Stimulated activated CD8-positive, alpha-beta memory T cell treated with anti-CD3 and anti-CD28 coated beads, Interleukin-15, amount 100 ng/mL, for 4 hours (primary cell): ENCODE data around the gene NAA10.
A peak's percentile ranks its signal among the peaks of the same experiment; 100 is the strongest.

Experiments used
- DNase-seq, 2 donors: peaks; one replicate each; pipeline ENCODE4 v3.0.0-alpha.2; 2020; ENCODE audit warnings: low read depth in 2 of 2

NAA10 gene

DNA sequence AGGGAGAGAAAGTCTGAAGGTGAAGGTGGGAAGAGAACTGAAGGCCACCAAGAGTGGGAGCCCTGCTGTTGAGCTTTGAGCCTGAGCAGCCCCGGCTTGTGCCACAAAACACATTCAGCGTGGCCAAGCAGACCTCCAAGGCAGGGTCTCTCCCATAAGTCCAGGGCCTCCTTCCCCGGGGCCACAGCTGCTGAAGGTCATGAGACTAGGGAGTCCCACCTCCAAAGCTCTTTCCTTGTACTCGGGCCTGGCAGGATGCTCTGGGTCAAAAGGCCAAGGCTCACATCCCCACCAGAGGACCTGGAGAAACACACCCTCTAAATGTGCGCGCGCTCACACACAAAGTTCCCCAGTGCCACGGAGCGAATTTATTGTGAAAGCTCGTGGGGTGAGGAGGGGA, 5.3 kb downstream of the NAA10 start:
- DNase-seq = no peak

- DNase-seq = no peak
These were observed 6.0 kb downstream of the NAA10 start for GRCh38 chrX:153928846-153929245.

DNA sequence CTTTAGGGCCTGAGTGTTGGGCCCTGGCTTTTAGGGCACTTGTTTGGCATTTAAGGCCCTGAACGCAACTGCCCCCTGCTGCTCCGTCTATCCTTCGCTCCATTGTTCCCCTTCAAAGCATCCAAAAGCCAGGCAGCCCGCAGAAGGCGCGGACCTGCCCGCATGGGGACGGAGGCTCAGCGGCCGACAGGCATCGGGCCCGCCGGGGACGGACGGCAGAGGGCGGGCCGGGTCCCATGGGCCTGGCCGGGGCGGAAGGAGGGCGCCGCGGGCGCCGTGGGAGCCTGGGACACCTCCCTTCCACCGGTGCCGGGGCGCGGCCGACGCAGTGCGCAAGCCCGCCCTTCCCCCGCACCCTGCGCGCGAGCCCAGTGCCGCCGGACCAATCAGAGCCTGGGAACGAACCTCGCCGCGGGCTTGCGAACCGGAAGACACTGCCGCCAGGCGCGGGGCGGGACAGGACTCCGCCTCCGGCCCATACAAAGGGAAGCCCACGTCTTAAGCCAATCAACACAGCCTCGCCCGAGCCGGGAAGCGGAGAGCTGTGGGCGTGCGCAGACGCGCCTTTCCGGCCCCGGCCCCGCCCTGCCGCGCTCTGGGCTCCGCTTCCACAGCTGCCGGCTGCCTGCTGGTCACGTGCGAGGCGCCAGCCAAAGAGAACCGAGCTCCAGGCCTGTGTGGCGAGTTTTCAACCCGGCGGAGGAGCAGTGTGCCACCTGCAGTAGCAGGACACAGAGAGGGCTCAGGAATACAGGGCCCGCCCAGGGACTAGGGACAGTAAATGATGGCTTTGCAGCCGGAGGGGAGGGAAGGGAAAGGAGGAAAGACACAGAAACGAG, 6.7 kb downstream of the NAA10 start:
- DNase-seq = peak; percentile 85 to 92

DNA sequence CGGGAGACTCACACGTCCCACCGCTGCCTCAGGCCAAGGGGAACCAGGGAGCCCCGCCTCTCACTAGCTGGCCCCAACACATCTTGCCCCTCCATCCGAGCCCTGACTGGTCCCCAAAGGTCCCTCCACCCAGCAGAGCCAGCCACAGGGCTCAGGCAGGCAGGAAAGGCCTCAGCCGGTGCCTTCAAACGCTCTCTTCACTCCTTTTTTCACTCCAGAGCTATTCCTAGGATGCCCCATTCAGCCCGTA, 7.2 kb downstream of the NAA10 start:
- DNase-seq = no peak

GRCh38 chrX:153926858-153927671, 7.8 kb downstream of the NAA10 start:
- peak; percentile 53 to 55 for DNase-seq

DNA sequence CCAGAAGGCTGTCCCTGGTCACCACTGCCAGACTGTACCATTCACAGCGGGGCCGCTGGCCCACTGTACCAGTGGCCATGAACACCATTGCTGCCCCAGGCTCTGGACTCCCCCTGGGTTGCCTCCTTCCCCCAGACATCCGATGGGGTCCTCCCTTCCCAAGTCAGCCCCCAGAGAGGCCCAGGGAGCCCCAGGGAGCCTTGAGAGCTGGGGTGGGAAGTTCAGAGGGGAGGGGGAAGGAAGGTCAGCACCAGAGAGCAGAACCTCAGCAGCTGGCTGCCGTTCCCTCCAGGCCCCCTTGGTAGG, 8.3 kb downstream of the NAA10 start:
- DNase-seq = no peak

DNA sequence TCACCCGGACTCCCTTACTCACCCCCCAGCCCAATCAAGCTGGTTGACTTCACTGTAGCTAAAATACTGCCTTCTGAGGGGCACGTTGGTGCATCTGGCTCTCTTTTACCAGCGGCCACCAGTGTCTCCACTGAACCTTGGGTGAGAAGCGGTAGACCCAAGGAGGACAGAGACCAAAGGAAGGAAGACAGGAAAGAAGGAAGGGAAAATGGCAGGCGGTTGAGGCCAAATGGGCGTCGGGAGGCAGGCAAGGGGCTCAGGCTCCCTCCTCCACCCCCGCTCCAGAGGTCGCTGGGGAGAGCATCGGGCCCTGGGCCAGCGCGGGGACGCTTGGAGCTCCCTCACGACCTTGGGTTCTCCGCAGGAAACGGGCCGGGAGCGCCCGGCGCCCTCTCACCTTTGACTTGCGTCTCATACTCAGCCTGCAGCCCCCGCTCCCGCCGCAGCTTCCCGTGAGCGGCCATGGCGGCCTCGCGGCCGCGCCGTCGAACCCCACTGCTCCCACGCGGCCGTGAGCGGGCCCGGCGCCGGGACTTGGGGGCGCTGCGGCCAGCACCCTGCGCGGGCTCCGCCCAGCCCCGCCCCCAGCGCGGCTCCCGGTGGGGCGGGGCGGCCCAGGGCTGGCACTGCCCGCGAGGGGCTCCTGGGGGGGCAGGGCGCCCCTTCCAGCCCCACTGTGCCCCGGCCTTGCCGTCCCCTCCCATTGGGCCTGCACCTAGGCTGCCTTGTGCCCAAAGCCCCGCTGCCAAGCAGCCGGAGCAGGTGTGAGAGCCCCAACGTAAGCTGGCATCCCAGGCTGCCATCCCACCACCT, 8.9 kb downstream of the NAA10 start, which contains the start of gene ARHGAP4:
Gene ARHGAP4 (minus strand): TSS at position 526 of the 813 bp plus-strand sequence. CDS start 62 bp downstream, at position 464.
- DNase-seq = peak in 1 of 2 donors; percentile 36

- DNase-seq = no peak
These were observed 9.5 kb downstream of the NAA10 start for GRCh38 chrX:153925387-153925738.

DNA sequence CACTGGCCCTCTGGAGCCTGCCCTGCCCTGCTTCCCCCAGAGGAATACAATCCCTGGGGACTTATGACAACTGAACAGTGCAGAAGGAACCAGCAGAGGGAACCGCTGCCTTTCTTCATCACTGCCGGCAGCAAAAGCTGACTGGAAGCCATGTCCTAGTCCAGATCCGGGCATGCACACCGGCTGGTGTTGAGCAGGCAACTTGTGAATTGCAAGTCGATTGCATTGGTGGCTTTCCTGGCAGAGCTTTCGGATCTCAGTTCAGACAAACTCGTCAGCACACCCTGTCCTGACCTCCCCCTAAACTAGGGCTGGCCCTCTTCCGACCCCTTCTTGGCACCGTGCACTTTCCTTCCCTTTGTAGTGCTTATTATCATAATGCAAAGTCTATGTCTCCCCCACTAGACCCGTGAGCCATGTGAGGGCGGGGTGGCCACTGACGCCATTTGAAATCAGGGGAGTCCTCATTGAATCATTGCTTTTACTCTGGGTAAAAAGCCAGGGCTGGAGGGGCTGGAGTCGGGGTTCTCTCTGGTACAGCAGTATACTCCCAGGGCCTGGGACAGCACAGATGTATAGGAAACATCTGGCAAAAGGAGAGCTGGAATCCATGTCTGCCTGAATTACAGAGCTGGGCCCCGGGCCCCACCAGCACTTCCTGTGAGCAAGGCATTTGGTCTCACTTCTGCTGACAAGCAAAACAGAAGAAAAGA, 10.5 kb downstream of the NAA10 start:
- no peak for DNase-seq

DNA sequence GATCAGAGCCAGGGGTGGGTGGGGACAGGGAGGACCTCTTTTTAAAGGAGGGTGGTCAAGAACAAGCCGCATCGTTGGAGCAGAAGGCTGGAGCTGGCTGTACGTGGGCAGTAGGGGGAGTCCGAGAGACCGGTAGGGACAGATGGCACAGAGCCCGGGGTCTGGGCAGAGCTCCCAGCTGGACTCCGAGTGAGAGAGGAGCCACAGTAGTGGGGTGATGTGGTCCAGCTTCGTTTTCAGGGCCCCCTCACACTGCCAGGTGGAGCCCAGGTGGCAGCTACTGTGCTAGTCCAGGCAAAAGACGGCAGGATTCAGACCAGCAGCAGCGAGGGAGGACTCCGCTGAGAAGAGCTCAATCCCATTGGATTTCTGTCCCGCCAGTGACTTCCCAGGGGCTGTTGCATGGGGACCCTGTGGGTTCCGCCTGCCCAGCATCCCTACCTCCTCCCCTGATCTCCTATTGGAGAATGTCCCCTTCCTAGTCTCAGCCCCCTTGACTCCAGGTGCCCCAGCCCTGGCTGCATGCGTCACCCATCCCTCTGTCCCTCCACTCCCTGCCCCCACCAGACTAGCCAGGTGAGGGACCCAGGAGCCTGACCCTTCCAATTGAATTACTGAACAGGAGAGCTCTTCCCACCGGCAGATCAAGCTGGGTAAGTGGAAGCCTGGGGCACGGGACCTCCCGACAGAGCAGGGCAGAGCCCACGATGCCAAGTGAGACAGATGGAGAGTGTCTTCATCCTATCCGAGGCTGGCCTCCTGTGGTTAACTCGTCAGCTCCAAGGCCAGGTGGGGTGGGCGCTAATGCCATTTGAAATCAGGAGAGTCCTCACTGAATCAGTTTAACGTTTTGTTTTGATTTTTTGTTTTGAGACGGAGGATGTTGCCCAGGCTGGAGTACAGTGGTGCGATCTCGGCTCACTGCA, 11.6 kb downstream of the NAA10 start:
- no peak for DNase-seq

DNA sequence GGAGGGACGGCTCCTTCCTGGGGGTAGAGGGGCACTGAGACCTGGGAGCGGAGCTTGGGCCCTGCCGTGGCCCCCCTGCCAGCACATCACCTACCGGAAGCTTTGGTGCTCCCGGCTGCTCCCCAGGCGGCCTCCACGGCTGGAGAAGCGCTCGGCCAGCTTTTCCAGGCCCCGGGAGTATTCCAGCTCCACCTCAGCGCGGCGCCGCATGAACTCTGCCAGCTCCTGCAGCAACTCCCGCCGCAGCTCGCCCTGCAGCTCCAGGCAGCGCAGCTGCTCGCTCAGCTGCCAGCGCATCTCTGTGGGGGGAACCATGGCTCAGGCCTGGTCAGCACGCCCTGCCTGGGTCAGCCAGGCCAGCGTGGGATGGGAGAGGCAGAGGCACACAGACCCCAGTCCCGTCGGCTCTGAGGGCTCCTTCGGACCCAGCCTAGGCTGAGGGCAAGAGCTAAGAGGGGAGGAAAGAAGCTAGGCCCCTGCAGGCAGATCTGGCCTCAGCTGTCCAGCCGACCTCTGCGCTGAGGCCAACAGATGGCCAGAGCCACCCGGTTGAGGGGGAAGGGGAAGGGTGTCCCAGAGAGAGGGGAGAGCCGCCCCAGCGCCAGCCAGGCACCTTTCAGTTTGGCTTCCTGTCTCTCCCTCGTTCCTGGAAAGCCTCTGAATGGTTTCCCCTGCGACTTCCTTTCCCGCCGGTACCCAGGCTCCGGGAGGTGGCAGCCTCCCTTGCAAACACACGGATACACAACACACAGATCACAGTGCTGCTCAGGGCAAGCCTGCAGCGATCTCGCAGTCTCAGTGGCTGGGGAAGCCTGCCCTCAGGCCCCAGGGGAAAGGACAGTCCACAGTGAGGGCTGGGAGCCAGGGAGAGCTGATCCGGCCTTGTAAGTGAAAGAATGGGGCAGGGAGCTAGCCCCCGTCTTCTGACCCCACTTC, 13.1 kb downstream of the NAA10 start:
- no peak for DNase-seq

- DNase-seq = no peak
These were observed 13.8 kb downstream of the NAA10 start for GRCh38 chrX:153921070-153921469.

GRCh38 chrX:153920546-153920945, 14.3 kb downstream of the NAA10 start:
- DNase-seq = no peak

DNA sequence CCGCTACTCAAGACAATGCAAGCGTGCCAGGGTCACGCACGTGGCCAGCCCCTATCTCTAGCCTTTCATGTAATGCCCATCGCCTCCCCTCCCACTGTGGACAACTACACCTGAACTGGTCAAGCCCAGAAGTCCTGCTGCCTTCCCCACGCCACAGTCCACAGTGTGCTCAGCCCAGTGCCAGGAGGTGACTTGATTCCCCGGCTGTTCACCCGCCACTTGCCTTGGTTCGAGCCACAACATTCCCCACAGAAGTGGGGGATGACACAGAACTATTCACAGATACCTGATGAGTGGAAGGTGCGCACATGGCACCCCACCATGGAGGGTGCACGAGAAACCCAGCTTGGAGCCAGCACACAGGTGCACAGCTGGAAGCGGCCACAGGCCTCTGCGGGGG, 15.6 kb downstream of the NAA10 start:
- no peak for DNase-seq

GRCh38 chrX:153917869-153918268, 17.0 kb downstream of the NAA10 start:
- DNase-seq = no peak

DNA sequence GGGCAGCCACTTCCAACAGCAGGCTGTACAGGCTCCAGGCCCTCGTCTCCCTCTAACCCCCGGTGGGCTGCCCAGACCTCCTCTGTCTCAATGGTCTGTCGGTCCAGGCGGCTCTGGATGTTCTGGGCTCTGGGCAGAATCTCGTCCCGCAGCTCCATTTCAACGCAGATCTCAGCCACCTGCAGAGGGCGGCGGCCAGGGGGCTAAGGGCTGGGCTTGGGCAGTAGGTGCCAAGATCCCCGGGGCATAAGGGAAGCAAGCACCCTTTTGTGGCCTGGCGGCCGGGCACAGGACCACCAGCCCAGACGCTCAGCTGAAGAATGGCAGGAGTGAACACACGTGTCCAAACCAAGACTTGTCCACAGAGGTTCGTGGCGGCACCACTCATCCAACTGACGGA, 21.1 kb downstream of the NAA10 start:
- DNase-seq = no peak

DNA sequence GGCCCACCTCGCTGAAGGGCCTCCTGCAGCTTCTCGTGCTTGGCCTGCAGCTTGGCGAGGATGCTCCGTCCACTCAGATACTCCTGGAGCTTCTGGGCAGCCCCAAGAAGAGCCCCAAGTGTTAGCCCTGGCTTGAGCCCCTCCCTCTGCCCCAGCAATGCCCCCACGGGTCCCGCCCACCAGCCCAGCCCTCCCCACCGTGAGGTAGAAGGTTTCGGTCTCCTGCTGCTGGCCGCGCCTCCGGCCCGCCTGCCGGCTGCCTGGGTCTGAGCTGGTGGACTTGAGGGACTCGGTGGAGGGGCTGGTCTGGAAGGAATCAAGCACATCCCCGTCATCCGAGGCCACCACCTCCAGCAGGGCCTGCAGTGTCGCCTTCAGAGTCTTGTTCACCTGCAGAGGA, 21.6 kb downstream of the NAA10 start:
- no peak for DNase-seq

GRCh38 chrX:153911798-153912197, 23.0 kb downstream of the NAA10 start:
- no peak for DNase-seq

DNA sequence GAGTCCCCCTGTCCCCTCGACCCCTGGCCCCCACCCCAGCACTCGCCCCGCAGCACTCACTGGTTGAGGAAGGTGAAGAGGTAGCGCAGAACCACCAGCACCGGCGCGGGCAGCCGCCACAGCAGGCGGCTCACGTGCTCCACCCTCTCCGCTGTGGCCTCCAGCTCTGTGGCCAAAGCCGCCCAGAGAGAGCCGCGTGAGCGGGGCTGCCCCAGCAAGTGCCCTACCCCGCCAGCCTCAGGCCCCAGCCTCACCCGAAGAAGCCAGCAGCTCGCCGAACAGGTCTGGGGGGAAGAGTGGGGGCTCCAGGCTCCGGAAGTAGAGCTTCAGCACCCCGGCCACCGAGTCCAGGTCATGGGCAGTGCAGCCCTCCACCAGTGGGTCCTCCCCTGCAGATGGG, 24.4 kb downstream of the NAA10 start:
- no peak for DNase-seq

GRCh38 chrX:153909980-153910360, 24.9 kb downstream of the NAA10 start:
- no peak for DNase-seq
